ENCODE data around the gene EARS2. TPM values are rescaled to one million over a fixed set of nuclear protein-coding genes. Genes with fewer than 3 reads are reported as not detected.
A peak's percentile ranks its signal among the peaks of the same experiment; 100 is the strongest.
"Not testable (repeated sequence)": the region's sequence is repeated elsewhere in the genome, so short reads cannot be mapped to it uniquely, and the experiment has no call there.

EARS2 gene
- polyA plus RNA-seq = 14.4 TPM

DNA sequence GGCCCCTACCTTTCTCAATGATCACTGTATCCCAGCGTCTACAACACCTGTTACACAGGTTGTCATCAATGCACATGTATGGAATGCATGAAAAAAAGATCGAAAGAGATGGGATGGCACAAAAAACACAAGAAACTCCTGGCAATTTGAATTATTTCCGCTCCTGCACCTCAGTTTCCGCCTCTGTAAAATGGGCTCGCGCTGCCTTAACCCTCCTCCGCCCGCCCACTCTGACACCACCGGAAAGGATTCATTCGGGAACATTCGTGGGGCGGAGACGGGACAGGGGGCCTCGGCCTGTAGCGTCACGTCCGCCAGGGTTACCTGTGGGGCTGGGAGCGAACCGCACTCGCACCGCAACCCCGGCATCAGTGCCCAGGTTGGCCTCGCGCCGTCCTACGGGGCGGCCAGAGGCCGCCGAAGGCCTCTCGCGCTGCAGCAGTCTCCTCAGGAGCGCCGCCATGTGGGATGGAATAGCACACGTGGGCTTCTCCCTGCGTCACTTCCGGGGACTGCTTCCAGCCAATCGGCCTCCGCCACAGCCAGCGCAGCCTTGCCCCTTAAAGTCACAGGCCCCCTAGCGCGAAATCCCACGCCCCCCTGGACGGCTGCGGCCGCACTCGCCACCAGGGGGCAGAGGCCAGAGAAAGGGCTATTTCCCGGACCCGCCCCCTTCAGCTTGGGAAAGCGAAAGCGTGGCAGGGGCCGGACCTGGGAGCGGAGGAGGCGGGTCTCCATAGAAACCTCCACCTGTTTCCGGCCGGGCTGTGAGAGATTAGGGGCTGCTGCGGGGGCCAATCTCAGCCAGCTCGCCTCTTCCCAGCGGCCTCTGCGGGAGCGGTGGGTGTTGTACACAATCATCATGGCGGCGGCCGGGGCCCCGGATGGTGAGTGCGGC, at the start of gene EARS2, which contains the start of gene UBFD1:
Gene EARS2 (minus strand): TSS at position 470 of the 898 bp plus-strand sequence. CDS start 7 bp downstream, at position 463.
Gene UBFD1 (plus strand): TSS at position 847 of the 898 bp plus-strand sequence. CDS start 16 bp downstream, at position 863.
- peak within 1 kb of the TSS; percentile 92 to 98 (median 96) for H3K27ac Mint-ChIP-seq
- peaks cover 8 to 35% (median 22%) of the 10 kb centered on the region in 3 donors for H3K4me1 Mint-ChIP-seq
- no peaks in the 10 kb centered on the region for H3K9me3 Mint-ChIP-seq
- no peaks in the 10 kb centered on the region for H3K36me3 Mint-ChIP-seq
- peak within 1 kb of the TSS; percentile 93 to 99 (median 96) for H3K4me3 Mint-ChIP-seq
- no peaks in the 10 kb centered on the region for H3K27me3 Mint-ChIP-seq

DNA sequence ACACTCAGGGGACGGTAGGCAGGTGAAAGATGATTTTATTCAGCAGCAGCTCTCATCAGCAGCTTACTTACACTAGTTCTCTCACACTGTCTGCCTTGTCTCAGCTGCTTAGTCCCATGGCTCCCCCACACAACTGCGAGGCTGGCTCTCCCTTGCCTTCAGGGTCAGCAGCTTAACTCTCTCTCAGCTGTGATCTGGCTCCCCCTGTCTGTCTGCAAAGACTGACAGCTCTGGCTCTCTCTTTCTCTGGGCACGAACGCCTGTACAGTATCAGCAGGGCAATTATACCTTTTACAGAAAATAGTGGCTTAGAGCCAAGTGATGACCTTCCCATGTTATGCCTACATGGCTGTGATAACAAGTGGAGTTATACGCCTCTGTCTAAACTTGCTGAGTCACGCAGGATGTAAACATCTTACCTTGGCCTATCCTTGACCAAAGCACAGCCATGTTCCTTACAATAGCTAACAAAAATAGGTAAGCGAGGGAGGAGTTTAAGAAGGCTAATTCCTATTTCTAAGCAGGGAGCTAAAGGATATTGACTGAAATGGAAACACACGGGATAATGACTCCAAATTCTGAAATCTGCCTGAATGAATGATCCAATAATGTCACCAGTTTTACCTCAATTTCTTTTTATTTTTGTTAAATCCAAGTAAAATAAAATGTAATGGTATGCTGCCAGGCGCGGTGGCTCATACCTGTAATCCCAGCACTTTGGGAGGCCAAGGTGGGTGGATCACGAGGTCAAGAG, 40.0 kb upstream of the EARS2 start:
- no peaks in the 10 kb centered on the region for H3K9me3 Mint-ChIP-seq
- peaks cover 3% of the 10 kb centered on the region for H3K36me3 Mint-ChIP-seq
- peak overlapping the region; percentile 41 to 91 (median 74) for H3K4me3 Mint-ChIP-seq
- H3K4me1 Mint-ChIP-seq = peaks cover 13 to 15% (median 14%) of the 10 kb centered on the region in 3 donors
- peak overlapping the region in 2 of 3 donors; percentile 27 to 71 for H3K27ac Mint-ChIP-seq
- no peaks in the 10 kb centered on the region for H3K27me3 Mint-ChIP-seq

DNA sequence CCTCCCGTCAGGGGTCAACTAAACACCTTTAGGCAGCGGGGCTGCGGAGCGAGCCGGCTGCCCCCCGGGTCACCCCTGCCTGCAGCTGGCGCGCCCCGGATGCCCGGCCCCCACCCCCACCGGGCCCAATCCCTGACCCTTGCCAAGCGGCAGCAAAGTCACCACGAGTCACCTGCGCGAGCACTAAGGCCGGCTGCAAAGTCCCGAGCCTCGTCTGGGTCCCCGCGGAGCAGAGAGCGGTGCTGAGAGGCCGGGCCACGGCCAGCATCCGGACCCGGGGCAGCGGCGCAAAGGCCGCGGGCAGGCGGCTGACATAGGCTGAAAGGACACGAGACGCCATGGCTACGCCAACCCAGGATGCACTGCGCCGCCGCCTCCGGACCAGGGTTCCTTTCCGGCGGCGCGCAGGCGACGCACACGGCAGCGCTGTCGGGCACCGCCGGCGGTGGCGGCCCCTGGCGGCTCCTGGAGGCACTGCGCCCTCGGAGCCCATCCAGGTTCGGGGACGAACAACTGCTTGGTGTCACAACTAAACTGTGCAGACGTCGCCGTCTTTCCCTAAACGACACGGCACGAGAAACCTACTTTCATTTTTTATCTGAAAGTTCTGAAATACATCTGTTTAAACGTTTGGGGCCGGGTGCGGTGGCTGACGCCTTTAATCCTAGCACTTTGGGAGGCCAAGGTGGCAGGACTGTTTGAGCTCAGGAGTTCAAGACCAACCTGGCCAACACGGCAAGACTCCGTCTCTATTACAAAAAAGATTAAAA, 39.0 kb upstream of the EARS2 start, which contains the start of gene NDUFAB1:
Gene NDUFAB1 (minus strand): TSS at position 366 of the 770 bp plus-strand sequence. CDS start 26 bp downstream, at position 340.
- no peaks in the 10 kb centered on the region for H3K27me3 Mint-ChIP-seq
- H3K4me3 Mint-ChIP-seq = peak within 1 kb of the TSS; percentile 64 to 92 (median 90)
- peak within 1 kb of the TSS; percentile 31 to 86 (median 64) for H3K27ac Mint-ChIP-seq

DNA sequence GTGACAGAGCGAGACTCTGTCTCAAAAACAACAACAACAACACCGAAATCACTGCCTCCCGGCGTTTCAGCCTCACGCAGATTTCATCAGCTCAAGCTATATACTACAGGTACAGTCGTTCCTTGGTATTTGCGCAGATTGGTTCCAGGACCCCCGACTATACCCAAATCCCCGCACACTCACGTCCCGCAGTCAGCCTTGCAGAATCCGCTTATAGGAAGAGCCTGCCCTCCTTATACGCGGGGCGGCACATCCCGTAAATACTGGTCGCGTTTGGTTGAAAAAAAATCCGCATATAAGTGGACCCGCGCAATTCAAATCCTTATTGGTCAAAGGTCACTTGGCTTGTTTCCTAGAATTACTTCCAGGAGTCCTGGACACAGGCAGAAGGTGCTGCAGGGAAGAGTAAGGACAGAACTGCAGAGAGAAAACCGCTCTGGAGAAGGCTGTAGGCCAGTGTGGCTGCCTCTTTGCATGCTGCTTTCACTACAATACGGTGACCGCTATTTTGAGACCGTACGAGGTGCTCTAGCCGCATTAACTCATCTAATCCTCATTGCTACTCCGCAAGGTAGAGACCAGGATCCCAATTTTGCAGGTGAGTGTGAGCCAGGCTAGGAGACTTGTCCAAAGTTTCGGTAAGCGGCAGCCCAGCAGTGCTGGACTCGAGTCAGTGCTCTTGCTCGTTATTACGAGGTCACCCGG, 38.2 kb upstream of the EARS2 start:
- peak overlapping the region; percentile 31 to 76 (median 64) for H3K27ac Mint-ChIP-seq
- H3K4me3 Mint-ChIP-seq = peak overlapping the region; percentile 64 to 92 (median 90)
- peaks cover 16 to 20% (median 18%) of the 10 kb centered on the region in 3 donors for H3K4me1 Mint-ChIP-seq
- H3K9me3 Mint-ChIP-seq = no peaks in the 10 kb centered on the region
- no peaks in the 10 kb centered on the region for H3K27me3 Mint-ChIP-seq
- H3K36me3 Mint-ChIP-seq = peaks cover 3% of the 10 kb centered on the region

More for the DNA sequence above, 39.0 kb upstream of the EARS2 start, which contains the start of gene NDUFAB1:
- H3K36me3 Mint-ChIP-seq = peaks cover 3% of the 10 kb centered on the region
- H3K4me1 Mint-ChIP-seq = peaks cover 16 to 20% (median 18%) of the 10 kb centered on the region in 3 donors
- no peaks in the 10 kb centered on the region for H3K9me3 Mint-ChIP-seq

DNA sequence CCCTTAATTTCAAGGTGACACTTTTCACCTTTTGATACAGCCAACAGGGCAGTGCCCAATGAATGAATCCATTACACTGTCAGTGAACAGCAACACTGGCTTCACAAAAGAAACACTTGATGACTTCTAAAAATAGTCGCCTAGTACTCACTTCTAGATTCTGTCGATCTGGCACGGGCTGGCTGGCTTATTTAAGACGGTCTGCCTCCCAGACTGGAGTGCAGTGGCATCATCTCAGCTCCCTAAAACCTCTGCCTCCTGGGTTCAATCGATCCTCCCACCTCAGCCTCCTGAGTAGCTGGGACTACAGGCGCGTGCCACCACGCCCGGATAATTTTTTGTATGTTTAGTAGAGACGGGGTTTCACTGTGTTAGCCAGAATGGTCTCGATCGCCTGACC, 37.0 kb upstream of the EARS2 start:
- H3K27ac Mint-ChIP-seq = no peak overlapping the region
- peak overlapping the region in 1 of 4 donors; percentile 8 for H3K4me3 Mint-ChIP-seq
- H3K36me3 Mint-ChIP-seq = peaks cover 5% of the 10 kb centered on the region
- H3K4me1 Mint-ChIP-seq = peaks cover 17 to 21% (median 20%) of the 10 kb centered on the region in 3 donors
- H3K27me3 Mint-ChIP-seq = no peaks in the 10 kb centered on the region
- no peaks in the 10 kb centered on the region for H3K9me3 Mint-ChIP-seq

DNA sequence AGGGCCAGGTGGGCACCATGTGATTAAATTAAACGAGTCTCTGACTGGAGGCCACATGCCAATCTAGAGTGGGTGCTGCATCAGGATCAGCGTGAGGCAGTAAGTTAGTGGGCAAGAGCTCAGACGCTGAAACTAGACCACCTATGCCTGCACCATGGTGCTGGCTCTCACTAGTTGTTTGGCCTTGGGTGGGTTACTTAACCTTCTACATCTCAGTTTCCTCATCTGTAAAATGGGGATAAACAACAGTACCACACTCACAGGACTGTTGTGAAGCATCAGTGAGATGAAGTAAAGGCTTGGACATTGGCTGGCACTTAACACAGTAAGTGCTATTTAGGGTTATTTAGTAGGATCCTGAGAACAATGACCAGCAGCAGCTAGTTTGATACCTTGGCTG, 33.0 kb upstream of the EARS2 start:
- Mint-ChIP-seq H3K9me3 (no peaks in the 10 kb centered on the region), H3K36me3 (peaks cover 7% of the 10 kb centered on the region), H3K4me3 (no peak overlapping the region), H3K27ac (no peak overlapping the region), H3K27me3 (no peaks in the 10 kb centered on the region), H3K4me1 (peaks cover 8 to 19% (median 11%) of the 10 kb centered on the region in 3 donors)

DNA sequence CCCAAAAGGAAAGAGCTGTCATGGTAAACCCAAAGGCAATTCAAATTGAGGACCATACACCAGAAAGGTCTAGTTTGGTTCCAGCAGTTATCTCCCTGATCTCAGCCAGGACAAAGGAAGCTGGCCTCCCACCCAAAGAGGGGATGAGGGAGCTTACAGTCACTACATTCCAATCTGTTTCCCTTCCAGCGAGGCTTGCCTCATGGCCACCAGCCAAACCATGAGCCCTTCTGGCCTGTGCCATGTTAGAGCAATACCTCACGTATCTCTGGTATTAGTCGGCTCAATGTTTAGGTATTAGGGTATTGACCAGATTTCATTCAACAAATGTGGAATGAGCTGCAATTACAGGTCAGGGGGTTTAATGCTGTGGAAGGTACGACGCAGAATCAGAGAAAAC, 30.6 kb upstream of the EARS2 start:
- Mint-ChIP-seq H3K4me3 (no peak overlapping the region), H3K27me3 (no peaks in the 10 kb centered on the region), H3K27ac (no peak overlapping the region), H3K36me3 (peaks cover 4% of the 10 kb centered on the region), H3K9me3 (no peaks in the 10 kb centered on the region), H3K4me1 (peaks cover 4 to 12% (median 8%) of the 10 kb centered on the region in 3 donors)

DNA sequence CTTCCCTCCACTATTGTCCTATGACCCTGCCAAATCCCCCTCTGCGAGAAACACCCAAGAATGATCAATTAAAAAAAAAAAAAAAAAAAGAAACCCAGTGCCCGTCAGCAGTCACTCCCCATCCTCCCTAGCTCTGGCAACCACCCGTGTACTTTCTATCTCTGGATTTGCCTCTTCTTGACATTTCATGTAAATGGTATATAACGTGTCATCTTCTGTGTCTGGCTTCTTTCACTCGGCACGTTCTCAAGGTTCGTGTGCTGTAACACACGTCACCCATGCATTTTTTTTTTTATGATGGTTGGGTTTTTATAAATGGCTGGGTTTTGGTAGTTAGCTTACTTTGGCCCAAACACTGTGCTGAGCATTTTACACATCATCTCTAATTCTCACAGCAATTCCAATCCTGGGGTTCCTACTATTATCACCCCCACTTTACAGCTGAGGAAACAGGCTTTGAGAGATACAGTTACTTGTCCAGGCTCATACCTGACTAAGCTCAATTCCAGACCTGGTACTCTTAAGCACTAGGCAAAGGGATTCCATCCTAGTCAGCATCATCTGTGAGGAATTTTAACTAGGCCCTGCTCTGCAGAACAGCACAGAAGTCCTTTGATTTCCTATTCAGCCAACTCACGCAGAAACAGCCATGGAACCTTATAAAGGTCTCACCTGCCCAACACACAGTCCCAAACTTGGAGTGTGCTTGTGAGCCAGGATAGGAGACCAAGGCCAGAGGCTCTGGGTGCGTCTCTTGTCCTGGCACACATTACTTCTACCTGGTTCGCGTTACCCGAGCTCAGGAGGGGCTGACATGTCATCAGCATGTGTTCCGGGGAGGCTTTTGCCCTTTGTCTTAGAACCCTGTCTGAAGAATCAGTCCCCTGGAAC, 27.3 kb upstream of the EARS2 start:
- H3K36me3 Mint-ChIP-seq = peaks cover 4% of the 10 kb centered on the region
- H3K9me3 Mint-ChIP-seq = no peaks in the 10 kb centered on the region
- no peaks in the 10 kb centered on the region for H3K27me3 Mint-ChIP-seq
- H3K4me3 Mint-ChIP-seq = no peak overlapping the region
- H3K4me1 Mint-ChIP-seq = peaks cover 0 to 4% (median 1%) of the 10 kb centered on the region in 3 donors
- H3K27ac Mint-ChIP-seq = peak overlapping the region in 1 of 3 donors; percentile 86

DNA sequence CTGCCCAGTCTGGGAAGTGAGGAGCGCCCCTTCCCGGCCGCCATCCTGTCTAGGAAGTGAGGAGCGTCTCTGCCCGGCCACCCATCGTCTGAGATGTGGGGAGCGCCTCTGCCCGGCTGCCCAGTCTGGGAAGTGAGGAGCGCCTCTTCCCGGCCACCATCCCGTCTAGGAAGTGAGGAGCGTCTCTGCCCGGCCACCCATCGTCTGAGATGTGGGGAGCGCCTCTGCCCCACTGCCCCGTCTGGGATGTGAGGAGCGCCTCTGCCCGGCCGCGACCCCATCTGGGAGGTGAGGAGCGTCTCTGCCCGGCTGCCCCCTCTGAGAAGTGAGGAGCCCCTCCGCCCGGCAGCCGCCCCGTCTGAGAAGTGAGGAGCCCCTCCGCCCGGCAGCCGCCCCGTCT, 26.1 kb upstream of the EARS2 start:
- H3K4me3 Mint-ChIP-seq, H3K9me3 Mint-ChIP-seq, H3K27ac Mint-ChIP-seq, H3K4me1 Mint-ChIP-seq, H3K36me3 Mint-ChIP-seq, H3K27me3 Mint-ChIP-seq: not testable (repeated sequence)

DNA sequence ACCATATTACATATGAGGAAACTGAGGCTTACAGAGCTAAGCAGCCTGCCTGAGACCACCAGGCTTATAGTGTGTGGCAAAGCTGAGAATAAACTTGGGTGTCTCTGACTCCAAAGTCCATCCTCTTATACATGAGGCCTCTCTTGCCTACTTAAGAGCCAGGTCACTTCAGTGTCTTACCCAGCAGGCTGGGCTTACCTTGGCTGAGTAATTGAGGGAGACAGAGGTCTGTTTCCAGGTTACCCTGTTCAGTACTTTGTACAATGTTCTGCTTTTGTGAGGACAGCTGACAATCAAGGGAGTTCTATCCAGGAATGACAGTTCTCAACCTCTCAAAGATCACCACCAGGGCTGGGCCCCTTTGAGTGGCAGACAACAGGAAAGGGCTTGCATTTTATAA, 24.6 kb upstream of the EARS2 start:
- Mint-ChIP-seq H3K27ac (no peak overlapping the region), H3K27me3 (no peaks in the 10 kb centered on the region), H3K4me3 (no peak overlapping the region), H3K9me3 (no peaks in the 10 kb centered on the region), H3K36me3 (no peaks in the 10 kb centered on the region), H3K4me1 (no peaks in the 10 kb centered on the region)

DNA sequence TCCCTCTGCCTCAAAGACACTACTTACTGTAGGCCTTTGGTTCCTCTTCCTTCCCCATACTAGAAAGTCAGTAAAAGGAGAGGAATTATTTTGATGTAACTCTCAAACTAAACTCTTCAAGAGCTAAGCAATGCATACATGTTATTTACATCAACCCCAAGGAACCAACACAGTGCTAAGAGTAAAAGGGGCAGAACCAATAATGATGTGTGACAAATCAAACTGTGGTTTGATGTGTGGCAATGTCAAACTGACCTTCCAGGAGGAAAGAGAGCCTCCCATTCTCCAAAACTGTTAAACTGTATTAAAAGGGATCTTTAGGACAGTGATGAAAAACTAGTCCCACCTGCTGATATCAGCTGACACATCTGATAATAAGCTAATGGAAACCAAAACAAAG, 23.2 kb upstream of the EARS2 start:
- Mint-ChIP-seq H3K4me1 (no peaks in the 10 kb centered on the region), H3K27ac (no peak overlapping the region), H3K9me3 (no peaks in the 10 kb centered on the region), H3K36me3 (no peaks in the 10 kb centered on the region), H3K4me3 (no peak overlapping the region), H3K27me3 (no peaks in the 10 kb centered on the region)

DNA sequence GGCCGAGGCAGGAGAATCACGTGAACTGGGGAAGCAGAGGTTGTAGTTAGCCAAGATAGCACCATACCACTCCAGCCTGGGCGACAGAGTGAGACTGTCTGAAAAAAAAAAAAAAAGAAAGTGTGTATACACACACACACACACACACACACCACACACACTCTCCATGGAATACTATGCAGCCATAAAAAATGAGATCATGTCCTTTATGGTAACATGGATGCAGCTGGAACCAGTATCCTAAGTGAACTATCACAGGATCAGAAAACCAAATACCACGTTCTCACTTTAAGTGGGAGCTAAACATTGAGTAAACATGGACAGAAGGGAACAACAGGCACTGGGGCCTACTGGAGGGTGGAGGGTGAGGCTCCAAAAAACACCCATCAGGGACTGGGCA, 22.2 kb upstream of the EARS2 start:
- Mint-ChIP-seq H3K27me3 (no peaks in the 10 kb centered on the region), H3K4me1 (no peaks in the 10 kb centered on the region), H3K36me3 (no peaks in the 10 kb centered on the region), H3K9me3 (no peaks in the 10 kb centered on the region), H3K27ac (no peak overlapping the region), H3K4me3 (no peak overlapping the region)

DNA sequence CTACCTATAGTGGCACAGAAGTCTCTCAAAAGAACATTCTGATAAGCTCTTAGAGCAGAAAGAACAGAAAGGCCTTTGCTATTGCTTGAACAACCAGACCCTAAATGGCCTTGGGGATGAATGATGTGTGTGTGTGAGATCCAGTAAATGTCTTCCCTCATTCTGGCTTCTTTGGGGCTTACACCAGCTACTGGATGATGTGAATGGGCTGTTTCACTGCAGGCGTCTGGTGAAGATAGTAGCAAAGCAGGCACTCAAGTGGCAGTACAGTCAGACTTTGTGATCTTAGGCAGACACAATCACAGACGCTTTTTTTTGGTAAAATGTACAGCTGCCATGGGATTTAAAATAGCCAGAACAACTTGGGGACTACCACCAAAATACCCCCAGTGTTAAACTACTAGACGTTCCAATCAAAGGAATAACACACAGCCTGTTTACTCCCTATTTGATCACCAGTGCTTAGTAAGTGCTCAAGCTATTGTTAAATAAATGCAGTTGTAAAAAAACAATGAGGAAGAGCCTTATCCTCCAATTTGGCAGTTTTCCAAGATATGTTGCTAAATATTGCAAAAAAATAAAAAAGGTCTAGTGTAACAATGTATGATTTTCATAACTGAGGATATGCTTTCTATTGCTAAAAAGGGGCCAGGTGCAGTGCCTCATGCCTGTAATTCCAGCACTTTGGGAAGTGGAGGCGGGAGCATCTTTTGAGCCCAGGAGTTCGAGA, 21.1 kb upstream of the EARS2 start:
- Mint-ChIP-seq H3K9me3 (no peaks in the 10 kb centered on the region), H3K27me3 (no peaks in the 10 kb centered on the region), H3K36me3 (no peaks in the 10 kb centered on the region), H3K27ac (peak overlapping the region in 1 of 3 donors; percentile 53), H3K4me3 (no peak overlapping the region), H3K4me1 (no peaks in the 10 kb centered on the region)
